GM12801 (cell line): ENCODE measurements around the gene CAPN12.

Source experiments
- TF ChIP-seq, protein P1 (sequence below): IDR thresholded peaks from one replicate; pipeline ENCODE4 v1.5.1; 2011; ENCODE audit warnings: control low read depth; ENCODE audit not compliant: insufficient read length; ENCODE audit errors: extremely low read depth

The CAPN12 gene

GRCh38 chr19:38742906-38743305, 1.4 kb downstream of the CAPN12 start:
- TF ChIP-seq, protein P1, sequence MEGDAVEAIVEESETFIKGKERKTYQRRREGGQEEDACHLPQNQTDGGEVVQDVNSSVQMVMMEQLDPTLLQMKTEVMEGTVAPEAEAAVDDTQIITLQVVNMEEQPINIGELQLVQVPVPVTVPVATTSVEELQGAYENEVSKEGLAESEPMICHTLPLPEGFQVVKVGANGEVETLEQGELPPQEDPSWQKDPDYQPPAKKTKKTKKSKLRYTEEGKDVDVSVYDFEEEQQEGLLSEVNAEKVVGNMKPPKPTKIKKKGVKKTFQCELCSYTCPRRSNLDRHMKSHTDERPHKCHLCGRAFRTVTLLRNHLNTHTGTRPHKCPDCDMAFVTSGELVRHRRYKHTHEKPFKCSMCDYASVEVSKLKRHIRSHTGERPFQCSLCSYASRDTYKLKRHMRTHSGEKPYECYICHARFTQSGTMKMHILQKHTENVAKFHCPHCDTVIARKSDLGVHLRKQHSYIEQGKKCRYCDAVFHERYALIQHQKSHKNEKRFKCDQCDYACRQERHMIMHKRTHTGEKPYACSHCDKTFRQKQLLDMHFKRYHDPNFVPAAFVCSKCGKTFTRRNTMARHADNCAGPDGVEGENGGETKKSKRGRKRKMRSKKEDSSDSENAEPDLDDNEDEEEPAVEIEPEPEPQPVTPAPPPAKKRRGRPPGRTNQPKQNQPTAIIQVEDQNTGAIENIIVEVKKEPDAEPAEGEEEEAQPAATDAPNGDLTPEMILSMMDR = no peak

GRCh38 chr19:38742296-38742695, 2.0 kb downstream of the CAPN12 start:
- TF ChIP-seq, protein P1 = no peak

DNA sequence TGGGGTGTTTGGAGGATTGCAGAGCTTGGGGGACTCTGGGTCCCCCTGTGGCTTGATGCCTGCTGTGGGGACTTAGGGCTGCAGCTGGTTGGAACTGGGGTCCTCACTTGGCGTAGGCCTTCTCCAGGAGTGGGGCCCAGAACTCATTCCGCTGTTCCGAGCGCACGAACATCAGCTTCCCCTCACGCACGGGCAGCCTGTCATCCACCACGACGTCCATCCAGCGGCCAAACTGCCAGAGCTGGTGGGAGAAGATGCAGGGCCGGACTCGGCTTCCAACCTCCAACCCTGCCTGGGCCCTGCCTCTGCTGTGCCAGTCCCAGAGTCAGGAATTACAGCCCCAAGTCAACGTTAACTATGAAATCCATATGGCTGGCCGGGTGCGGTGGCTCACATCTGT, 2.6 kb downstream of the CAPN12 start:
- TF ChIP-seq, protein P1 = no peak

DNA sequence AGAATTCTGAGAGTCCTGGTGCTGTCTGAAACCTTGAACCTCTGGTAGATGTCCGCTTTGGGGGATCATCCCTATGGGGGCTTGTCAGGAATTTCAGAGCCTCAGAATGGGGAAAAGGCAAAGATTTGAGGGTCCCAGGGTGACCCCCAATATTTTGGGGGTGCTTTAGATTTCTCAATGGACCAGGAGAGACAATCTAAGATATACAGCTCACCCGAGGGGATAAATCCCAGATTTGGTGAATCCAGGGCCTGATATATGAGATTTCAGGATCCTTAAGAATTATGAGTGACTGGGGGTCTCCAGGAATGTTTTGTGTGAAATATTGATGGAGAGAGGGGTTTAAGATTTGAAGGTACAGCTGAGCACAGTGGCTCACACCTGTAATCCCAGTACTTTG, 3.3 kb downstream of the CAPN12 start:
- TF ChIP-seq, protein P1 = no peak

GRCh38 chr19:38740257-38740592, 4.0 kb downstream of the CAPN12 start:
- TF ChIP-seq, protein P1 = no peak

- TF ChIP-seq, protein P1 = no peak
Measured at GRCh38 chr19:38739440-38740256, 4.6 kb downstream of the CAPN12 start.

- TF ChIP-seq, protein P1 = no peak
Measured at GRCh38 chr19:38737921-38738737, 6.1 kb downstream of the CAPN12 start.
